ENCODE data around the gene CLCN7.

- TF ChIP-seq CEBPB (IDR thresholded peaks at IDR 0.05; ENCODE audit: low read depth, low read length) (no peak), CBX8 (IDR thresholded peaks at IDR 0.05; ENCODE audit: borderline replicate concordance, low read depth, low read length) (no peak), CTCF (IDR thresholded peaks at IDR 0.05; ENCODE audit: control extremely low read depth in 1 of 3, insufficient read depth in 1 of 3, low read depth in 1 of 3, low read length in 3 of 3) (no peak), EP300 (IDR thresholded peaks at IDR 0.05; ENCODE audit: borderline replicate concordance in 1 of 2, low read depth in 2 of 2, low read length in 2 of 2) (no peak), POLR2AphosphoS5 (IDR thresholded peaks at IDR 0.05; ENCODE audit: low read depth, low read length) (no peak)
Measured at GRCh38 chr16:1432388-1433262, 42.2 kb downstream of the CLCN7 start.
